Measurements from ENCODE around the gene FGF1.

The FGF1 gene

DNA sequence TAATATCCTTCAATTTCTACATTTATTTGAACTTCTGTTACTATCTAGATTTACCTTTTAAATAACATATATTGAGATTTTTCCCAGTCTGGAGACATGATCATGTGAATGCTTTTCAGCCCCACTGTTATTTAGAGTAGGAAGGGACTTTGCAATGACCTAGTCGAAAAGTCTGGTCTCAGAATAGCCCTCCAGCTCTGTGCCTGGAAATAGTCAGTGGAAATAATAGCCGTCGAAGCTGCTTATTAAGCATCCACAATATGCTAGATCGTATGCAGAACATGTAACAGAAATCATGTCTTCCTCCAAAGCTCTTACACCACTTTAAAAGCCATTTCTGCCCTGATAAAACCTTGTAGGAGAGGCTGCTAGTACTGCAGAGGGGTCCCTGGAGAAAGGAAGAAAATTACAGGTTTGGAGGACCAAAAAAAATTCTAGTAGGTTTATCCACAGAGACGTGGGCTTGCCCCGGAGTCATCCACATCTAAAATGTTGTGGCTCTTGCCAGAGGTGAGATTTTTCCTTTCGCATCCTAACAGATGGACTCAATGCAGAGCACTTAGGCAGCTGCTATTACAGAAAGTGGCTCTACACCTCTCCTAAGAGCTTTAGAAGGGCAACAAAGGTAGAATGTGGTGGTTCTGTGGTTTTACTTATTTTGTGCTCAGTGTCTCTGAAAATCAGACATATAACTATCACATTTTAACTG, 2.5 kb upstream of the FGF1 start:
- TF ChIP-seq, protein P1, sequence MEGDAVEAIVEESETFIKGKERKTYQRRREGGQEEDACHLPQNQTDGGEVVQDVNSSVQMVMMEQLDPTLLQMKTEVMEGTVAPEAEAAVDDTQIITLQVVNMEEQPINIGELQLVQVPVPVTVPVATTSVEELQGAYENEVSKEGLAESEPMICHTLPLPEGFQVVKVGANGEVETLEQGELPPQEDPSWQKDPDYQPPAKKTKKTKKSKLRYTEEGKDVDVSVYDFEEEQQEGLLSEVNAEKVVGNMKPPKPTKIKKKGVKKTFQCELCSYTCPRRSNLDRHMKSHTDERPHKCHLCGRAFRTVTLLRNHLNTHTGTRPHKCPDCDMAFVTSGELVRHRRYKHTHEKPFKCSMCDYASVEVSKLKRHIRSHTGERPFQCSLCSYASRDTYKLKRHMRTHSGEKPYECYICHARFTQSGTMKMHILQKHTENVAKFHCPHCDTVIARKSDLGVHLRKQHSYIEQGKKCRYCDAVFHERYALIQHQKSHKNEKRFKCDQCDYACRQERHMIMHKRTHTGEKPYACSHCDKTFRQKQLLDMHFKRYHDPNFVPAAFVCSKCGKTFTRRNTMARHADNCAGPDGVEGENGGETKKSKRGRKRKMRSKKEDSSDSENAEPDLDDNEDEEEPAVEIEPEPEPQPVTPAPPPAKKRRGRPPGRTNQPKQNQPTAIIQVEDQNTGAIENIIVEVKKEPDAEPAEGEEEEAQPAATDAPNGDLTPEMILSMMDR (conservative IDR thresholded peaks at IDR 0.05; ENCODE audit: low read depth, low read length): no peak
- no peaks in the 10 kb centered on the region for H3K4me1 ChIP-seq (ENCODE audit: low read depth, poor library complexity, severe bottlenecking)

DNA sequence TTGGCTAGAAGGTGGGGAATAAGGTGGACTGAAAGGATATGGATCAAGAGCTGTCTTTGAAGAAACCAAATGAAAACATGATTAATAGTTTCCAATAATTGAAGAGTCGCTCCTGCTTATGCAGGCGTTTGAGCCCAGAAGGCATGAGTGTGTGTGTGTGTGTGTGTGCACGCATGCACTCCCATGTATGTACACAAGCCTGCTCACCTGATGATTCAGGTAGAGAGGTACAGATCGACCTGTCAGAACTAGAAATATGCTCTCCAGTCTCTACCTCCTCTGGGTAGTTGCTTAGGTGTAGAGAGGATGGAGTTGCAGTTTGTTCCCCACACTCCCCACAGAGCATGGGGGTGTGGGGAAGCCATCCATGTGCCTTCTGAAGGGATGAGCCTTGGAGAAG, 1.1 kb upstream of the FGF1 start:
- no peaks in the 10 kb centered on the region for H3K27me3 ChIP-seq (ENCODE audit: insufficient read depth, low read depth)

More for the DNA sequence above, 2.5 kb upstream of the FGF1 start:
- Histone ChIP-seq H4K20me1 (ENCODE audit: insufficient read depth) (no peaks in the 10 kb centered on the region), H3K4me2 (no peak overlapping the region), H3K9ac (no peak overlapping the region), H3K27ac (no peak overlapping the region), H3K79me2 (ENCODE audit: insufficient read depth, low read depth) (no peaks in the 10 kb centered on the region), H2AFZ (ENCODE audit: low read depth) (no peak overlapping the region), H3K27me3 (ENCODE audit: insufficient read depth, low read depth) (no peaks in the 10 kb centered on the region), H3K36me3 (ENCODE audit: insufficient read depth) (no peaks in the 10 kb centered on the region), H3K4me3 (IDR thresholded peaks at IDR 0.05; ENCODE audit: insufficient read depth, low read depth, low read length) (no peak overlapping the region)

DNA sequence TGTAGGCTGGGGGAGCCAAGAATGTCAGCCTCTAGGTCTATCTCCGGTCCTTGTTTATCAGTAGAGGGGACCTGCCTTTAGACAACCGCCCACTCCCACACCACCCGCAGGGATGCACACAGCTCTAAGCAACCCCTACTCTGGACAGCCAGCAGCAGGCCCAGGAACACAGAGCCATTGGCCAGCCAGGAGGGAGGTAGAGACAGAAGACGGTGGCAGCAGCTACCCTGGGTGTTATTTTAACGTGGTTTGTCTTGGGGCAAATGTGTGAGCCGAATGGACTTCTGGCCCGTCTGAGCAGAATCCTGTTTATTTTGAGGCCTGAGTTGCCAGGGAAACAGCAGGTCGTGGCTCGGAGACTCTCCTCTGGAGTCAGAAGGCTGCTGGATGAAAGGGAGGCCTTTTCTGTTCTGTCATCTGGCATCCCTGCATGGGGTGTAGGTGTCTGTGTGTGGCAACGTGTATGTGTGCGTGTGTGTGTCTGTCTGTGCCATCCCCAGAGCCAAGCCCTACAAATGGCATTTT, 382 bp upstream of the FGF1 start:
- no peaks in the 10 kb centered on the region for H4K20me1 ChIP-seq (ENCODE audit: insufficient read depth)
- no peak overlapping the region for H3K4me3 ChIP-seq (IDR thresholded peaks at IDR 0.05; ENCODE audit: insufficient read depth, low read depth, low read length)
- no peaks in the 10 kb centered on the region for H3K4me1 ChIP-seq (ENCODE audit: low read depth, poor library complexity, severe bottlenecking)
- H3K27ac ChIP-seq: no peak overlapping the region
- TF ChIP-seq, protein P1 (conservative IDR thresholded peaks at IDR 0.05; ENCODE audit: low read depth, low read length): no peak
- H3K36me3 ChIP-seq (ENCODE audit: insufficient read depth): no peaks in the 10 kb centered on the region
- H3K27me3 ChIP-seq (ENCODE audit: insufficient read depth, low read depth): no peaks in the 10 kb centered on the region
- no peak overlapping the region for H2AFZ ChIP-seq (ENCODE audit: low read depth)
- no peak overlapping the region for H3K4me2 ChIP-seq
- no peak overlapping the region for H3K9ac ChIP-seq
- H3K79me2 ChIP-seq (ENCODE audit: insufficient read depth, low read depth): no peaks in the 10 kb centered on the region

More for the DNA sequence above, 1.1 kb upstream of the FGF1 start:
- Histone ChIP-seq H4K20me1 (ENCODE audit: insufficient read depth) (no peaks in the 10 kb centered on the region), H3K4me3 (IDR thresholded peaks at IDR 0.05; ENCODE audit: insufficient read depth, low read depth, low read length) (no peak overlapping the region), H3K27ac (no peak overlapping the region), H3K9ac (no peak overlapping the region), H3K36me3 (ENCODE audit: insufficient read depth) (no peaks in the 10 kb centered on the region), H2AFZ (ENCODE audit: low read depth) (no peak overlapping the region), H3K4me2 (no peak overlapping the region), H3K79me2 (ENCODE audit: insufficient read depth, low read depth) (no peaks in the 10 kb centered on the region), H3K4me1 (ENCODE audit: low read depth, poor library complexity, severe bottlenecking) (no peaks in the 10 kb centered on the region)
- TF ChIP-seq, protein P1 (conservative IDR thresholded peaks at IDR 0.05; ENCODE audit: low read depth, low read length): no peak

DNA sequence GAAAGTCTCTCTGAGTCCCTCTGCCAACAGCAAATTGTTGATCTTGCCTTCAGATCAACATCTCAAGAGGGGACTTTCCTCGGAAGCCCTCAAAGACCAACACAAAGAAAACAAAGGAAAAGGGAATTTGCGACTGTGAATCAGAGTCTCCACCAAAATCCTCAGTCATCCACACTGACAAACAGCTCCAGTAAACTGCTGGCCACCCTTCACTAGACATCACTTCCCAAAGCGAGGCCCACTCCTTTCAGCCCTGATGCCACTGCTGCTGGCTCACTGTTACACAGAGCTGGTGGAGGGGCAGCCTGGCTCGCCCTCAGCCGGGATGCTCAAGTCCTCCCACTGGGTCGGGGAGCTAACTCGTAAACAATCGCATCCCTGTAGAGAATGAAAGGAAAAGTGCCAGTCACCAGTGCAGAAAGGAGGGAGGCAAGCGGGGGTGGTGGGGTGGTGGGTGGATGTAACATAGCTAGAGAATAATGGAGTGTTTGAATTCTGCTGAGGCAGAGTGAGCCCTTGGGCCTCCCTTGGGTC, 1.3 kb downstream of the FGF1 start:
- no peak overlapping the region for H3K27ac ChIP-seq
- no peak overlapping the region for H3K9ac ChIP-seq
- no peak overlapping the region for H3K4me3 ChIP-seq (IDR thresholded peaks at IDR 0.05; ENCODE audit: insufficient read depth, low read depth, low read length)

More for the DNA sequence above, 1.3 kb downstream of the FGF1 start:
- Histone ChIP-seq H3K4me1 (ENCODE audit: low read depth, poor library complexity, severe bottlenecking) (no peaks in the 10 kb centered on the region), H3K36me3 (ENCODE audit: insufficient read depth) (no peaks in the 10 kb centered on the region), H3K4me2 (no peak overlapping the region), H3K27me3 (ENCODE audit: insufficient read depth, low read depth) (no peaks in the 10 kb centered on the region), H2AFZ (ENCODE audit: low read depth) (no peak overlapping the region), H3K79me2 (ENCODE audit: insufficient read depth, low read depth) (no peaks in the 10 kb centered on the region), H4K20me1 (ENCODE audit: insufficient read depth) (no peaks in the 10 kb centered on the region)
- TF ChIP-seq, protein P1 (conservative IDR thresholded peaks at IDR 0.05; ENCODE audit: low read depth, low read length): no peak

Measured in KMS-11 (cell line).